Natural killer cell (primary cell): ENCODE measurements around the gene TRERF1. TPM values are rescaled to one million over a fixed set of nuclear protein-coding genes. Genes with fewer than 3 reads are reported as not detected.

Experiments
- ATAC-seq, 3 donors: fragments of 150-1000 bp in 2 of 3; fragments of 200-7000 bp in 1 of 3; cut with Tn5 transposase; 1 replicate in 1 of 3; 2 replicates in 2 of 3; pipeline ENCODE4 v1.10.0; 2021; ENCODE audit warnings: mild to moderate bottlenecking in 2 of 3, moderate library complexity in 2 of 3
- DNase-seq, 2 donors: peaks; one replicate each; pipeline versions ENCODE4 v3.0.0 to v3.0.0-alpha.2; 2013 to 2021; ENCODE audit warnings: mixed read lengths in 1 of 2
- H3K27ac ChIP-seq: one replicate; pipeline ENCODE4 v1.5.1; 2013; ENCODE audit warnings: mild to moderate bottlenecking, low read length
- H3K27me3 ChIP-seq: one replicate; pipeline ENCODE4 v1.6.1; 2013; ENCODE audit warnings: low read length; ENCODE audit not compliant: control insufficient read depth, insufficient read depth
- H3K36me3 ChIP-seq: one replicate; pipeline ENCODE4 v1.6.1; 2013; ENCODE audit warnings: low read length; ENCODE audit not compliant: control insufficient read depth, insufficient read depth
- H3K4me1 ChIP-seq: one replicate; pipeline ENCODE4 v1.6.1; 2013; ENCODE audit warnings: low read length; ENCODE audit not compliant: control insufficient read depth, insufficient read depth
- H3K4me3 ChIP-seq: one replicate; pipeline ENCODE4 v1.5.1; 2013; ENCODE audit warnings: low read length
- H3K9me3 ChIP-seq: one replicate; pipeline ENCODE4 v1.6.1; 2013; ENCODE audit warnings: low read length; ENCODE audit not compliant: control insufficient read depth, insufficient read depth
- H3K27ac Mint-ChIP-seq, 2 donors: one replicate each; pipeline ENCODE4 v1.8.0; 2022; ENCODE audit warnings: mild to moderate bottlenecking in 2 of 2, mixed read lengths in 2 of 2, moderate library complexity in 1 of 2
- H3K27me3 Mint-ChIP-seq, 2 donors: one replicate each; pipeline ENCODE4 v1.8.0; 2022; ENCODE audit warnings: low read depth in 2 of 2, mixed read lengths in 2 of 2
- H3K36me3 Mint-ChIP-seq: one replicate; pipeline ENCODE4 v1.8.0; 2022; ENCODE audit warnings: mixed read lengths
- H3K4me1 Mint-ChIP-seq, 2 donors: one replicate each; pipeline ENCODE4 v1.8.0; 2022; ENCODE audit warnings: mixed read lengths in 2 of 2
- H3K4me3 Mint-ChIP-seq: one replicate; pipeline ENCODE4 v1.8.0; 2022; ENCODE audit warnings: mild to moderate bottlenecking, moderate library complexity, mixed read lengths
- H3K9me3 Mint-ChIP-seq, 2 donors: one replicate each; pipeline ENCODE4 v1.8.0; 2022; ENCODE audit warnings: mixed read lengths in 2 of 2
- WGBS: methylation state at CpG from one replicate; pipeline ENCODE4 v1.1.7; 2013; ENCODE audit warnings: missing lambda C conversion rate; ENCODE audit not compliant: insufficient coverage; 5-methylcytosine and 5-hydroxymethylcytosine counted together
- intact Hi-C: fragments of 100-400 bp; cut with micrococcal nuclease; formaldehyde crosslinking; loops from one replicate; pipeline ENCODE4 v1.14.2; 2022
- total RNA-seq, 4 donors: library from RNA; stranded (reverse); fragments of 120-200 nt in 1 of 4; gene quantifications; one replicate each; pipeline versions ENCODE4 v1.2.3 to v1.2.4, GENCODE V29; 2013 to 2022
- TF ChIP-seq, protein P1 (sequence below): fragments of 200-600 bp; IDR thresholded peaks from one replicate; pipeline ENCODE4 v1.8.0; 2022; ENCODE audit warnings: antibody characterized with exemption

Gene TRERF1
- total RNA-seq, 3 donors from 2014 or later (not counting 1 experiment from before 2014, with no cell fraction given): 34.6 to 42.3 (median 38.6) TPM

- Mint-ChIP-seq H3K4me3 (peak overlapping the region; percentile 83), H3K9me3 (no peaks in the 10 kb centered on the region), H3K27me3 (no peaks in the 10 kb centered on the region), H3K27ac (peak overlapping the region; percentile 90 to 91), H3K36me3 (peaks cover 5% of the 10 kb centered on the region), H3K4me1 (peaks cover 46 to 54% of the 10 kb centered on the region in 2 donors)
- Histone ChIP-seq H3K4me3 (no peak overlapping the region), H3K27me3 (no peaks in the 10 kb centered on the region), H3K27ac (peak overlapping the region; percentile 34), H3K9me3 (peaks cover 2% of the 10 kb centered on the region), H3K4me1 (peaks cover 24% of the 10 kb centered on the region), H3K36me3 (peaks cover 2% of the 10 kb centered on the region)
- intact Hi-C loops: no loop called here
- DNase-seq: peak in 1 of 2 donors; percentile 73
- TF ChIP-seq, protein P1, sequence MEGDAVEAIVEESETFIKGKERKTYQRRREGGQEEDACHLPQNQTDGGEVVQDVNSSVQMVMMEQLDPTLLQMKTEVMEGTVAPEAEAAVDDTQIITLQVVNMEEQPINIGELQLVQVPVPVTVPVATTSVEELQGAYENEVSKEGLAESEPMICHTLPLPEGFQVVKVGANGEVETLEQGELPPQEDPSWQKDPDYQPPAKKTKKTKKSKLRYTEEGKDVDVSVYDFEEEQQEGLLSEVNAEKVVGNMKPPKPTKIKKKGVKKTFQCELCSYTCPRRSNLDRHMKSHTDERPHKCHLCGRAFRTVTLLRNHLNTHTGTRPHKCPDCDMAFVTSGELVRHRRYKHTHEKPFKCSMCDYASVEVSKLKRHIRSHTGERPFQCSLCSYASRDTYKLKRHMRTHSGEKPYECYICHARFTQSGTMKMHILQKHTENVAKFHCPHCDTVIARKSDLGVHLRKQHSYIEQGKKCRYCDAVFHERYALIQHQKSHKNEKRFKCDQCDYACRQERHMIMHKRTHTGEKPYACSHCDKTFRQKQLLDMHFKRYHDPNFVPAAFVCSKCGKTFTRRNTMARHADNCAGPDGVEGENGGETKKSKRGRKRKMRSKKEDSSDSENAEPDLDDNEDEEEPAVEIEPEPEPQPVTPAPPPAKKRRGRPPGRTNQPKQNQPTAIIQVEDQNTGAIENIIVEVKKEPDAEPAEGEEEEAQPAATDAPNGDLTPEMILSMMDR: no peak
- WGBS: 26% methylated on average over 5 of the region's 7 CpGs
- ATAC-seq: peak; percentile 92 to 96 (median 95)
These were observed 23.2 kb downstream of the TRERF1 start for GRCh38 chr6:42428326-42429041.

DNA sequence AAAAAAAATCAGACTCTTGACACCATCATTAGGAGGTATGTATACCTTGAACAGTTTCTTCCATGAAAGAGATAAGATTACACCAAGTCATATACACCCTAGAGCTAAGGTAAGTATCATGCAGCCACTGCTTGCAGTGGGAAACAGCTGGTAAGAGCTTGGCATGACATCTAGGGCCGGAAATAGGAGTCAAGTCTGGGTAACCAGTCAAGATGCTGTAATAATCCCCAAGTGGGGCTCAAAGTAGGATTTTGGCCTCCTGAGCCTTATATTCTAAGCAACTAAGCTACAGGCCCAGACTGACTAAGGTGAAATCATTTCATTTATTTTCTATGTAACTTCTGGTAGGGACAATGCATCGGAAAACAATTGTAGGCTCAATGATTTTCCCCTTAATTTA, 23.9 kb downstream of the TRERF1 start:
- no peaks in the 10 kb centered on the region for H3K9me3 ChIP-seq
- no peak overlapping the region for H3K4me3 ChIP-seq

GRCh38 chr6:42426191-42426590, 25.5 kb downstream of the TRERF1 start:
- Histone ChIP-seq H3K9me3 (no peaks in the 10 kb centered on the region), H3K27me3 (no peaks in the 10 kb centered on the region), H3K4me1 (peaks cover 28% of the 10 kb centered on the region), H3K27ac (no peak overlapping the region), H3K4me3 (no peak overlapping the region), H3K36me3 (no peaks in the 10 kb centered on the region)
- 80% methylated on average over 2 of the region's 2 CpGs for WGBS
- no peaks in the 10 kb centered on the region for H3K36me3 Mint-ChIP-seq
- intact Hi-C loops: no loop called here
- DNase-seq (no peak), ATAC-seq (no peak)
- no peak overlapping the region for H3K27ac Mint-ChIP-seq
- H3K4me1 Mint-ChIP-seq: peaks cover 48 to 56% of the 10 kb centered on the region in 2 donors
- no peaks in the 10 kb centered on the region for H3K27me3 Mint-ChIP-seq
- no peak overlapping the region for H3K4me3 Mint-ChIP-seq
- no peaks in the 10 kb centered on the region for H3K9me3 Mint-ChIP-seq
- TF ChIP-seq, protein P1: no peak

More for the DNA sequence above, 23.9 kb downstream of the TRERF1 start:
- Histone ChIP-seq H3K4me1 (peaks cover 28% of the 10 kb centered on the region), H3K27me3 (no peaks in the 10 kb centered on the region), H3K27ac (no peak overlapping the region), H3K36me3 (no peaks in the 10 kb centered on the region)
- Mint-ChIP-seq H3K4me3 (peak overlapping the region; percentile 83), H3K4me1 (peaks cover 44 to 59% of the 10 kb centered on the region in 2 donors), H3K9me3 (no peaks in the 10 kb centered on the region), H3K27ac (peak overlapping the region; percentile 90 to 91), H3K36me3 (no peaks in the 10 kb centered on the region), H3K27me3 (no peaks in the 10 kb centered on the region)
- ATAC-seq (no peak), DNase-seq (peak in 1 of 2 donors; percentile 26)
- intact Hi-C loops: no loop called here
- 81% methylated on average over 2 of the region's 2 CpGs for WGBS
- TF ChIP-seq, protein P1: no peak
